Lower leg skin (tissue), 4 donors: ENCODE results near the gene SLC10A7. TPM values are rescaled to one million over a fixed set of nuclear protein-coding genes. Genes with fewer than 3 reads are reported as not detected.

Experiments
- DNase-seq, 2 donors: peaks; one replicate each; pipeline ENCODE4 v3.0.0-alpha.2; 2019; ENCODE audit warnings: low spot score in 2 of 2
- H3K4me3 ChIP-seq: fragments of 200-600 bp; sonication (generic); 2 replicates; pipeline ENCODE4 v1.5.1; 2017; ENCODE audit warnings: mild to moderate bottlenecking, low read depth; ENCODE audit not compliant: poor library complexity, severe bottlenecking
- CTCF ChIP-seq, 3 donors: fragments of 450-650 bp; IDR thresholded peaks; one replicate each; pipeline ENCODE4 v1.5.1; 2016; ENCODE audit warnings: antibody characterized with exemption in 3 of 3, mild to moderate bottlenecking in 3 of 3, moderate library complexity in 2 of 3
- POLR2A ChIP-seq, 2 donors: fragments of 450-650 bp; IDR thresholded peaks; one replicate each; pipeline ENCODE4 v1.6.1; 2016 to 2017; ENCODE audit warnings: antibody characterized with exemption in 2 of 2, mild to moderate bottlenecking in 1 of 2, moderate library complexity in 1 of 2
- WGBS, 2 donors: methylation state at CpG; one replicate each; pipeline ENCODE4 v1.1.5; 2018; 5-methylcytosine and 5-hydroxymethylcytosine counted together
- intact Hi-C: fragments of 100-400 bp; cut with DNase I; formaldehyde crosslinking; loops from one replicate; pipeline ENCODE4 v1.15.0; 2023; ENCODE audit warnings: low total_unique reads
- total RNA-seq, 4 donors: library from RNA; depleted of rRNA; stranded (reverse); fragments of >200 nt; gene quantifications; one replicate each; pipeline ENCODE4 v1.1.0, GENCODE V29; 2016

The SLC10A7 gene
- total RNA-seq, 4 donors from 2014 or later, result 5.5 to 11.0 (median 8.8) TPM

DNA sequence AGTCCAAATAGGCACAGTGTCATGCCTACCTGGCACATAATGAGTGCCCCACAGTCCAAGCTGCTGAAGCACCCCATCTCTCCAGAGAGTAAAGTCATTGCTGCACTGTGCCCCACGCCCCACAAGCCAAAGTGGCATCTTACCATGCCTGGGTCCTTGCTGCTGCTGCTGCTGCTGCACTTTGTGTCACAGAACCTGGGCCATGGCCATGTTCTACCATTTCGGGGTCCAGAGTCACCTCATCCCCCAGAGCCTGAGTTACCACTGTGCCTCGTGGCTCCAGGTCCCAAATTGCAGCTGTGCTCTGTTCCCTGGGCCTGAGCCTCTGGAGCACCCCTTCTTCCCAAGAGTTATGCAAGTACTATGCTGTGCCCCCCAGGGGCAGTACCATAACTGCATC lies 40.5 kb downstream of the SLC10A7 start:
- 97 to 100% methylated on average over 3 of the region's 3 CpGs for whole genome bisulfite sequencing, 2 donors
- no peak for TF ChIP-seq CTCF (IDR thresholded peaks at IDR 0.05)
- no peak for TF ChIP-seq POLR2A (IDR thresholded peaks at IDR 0.05)
- no peak for DNase-seq
- H3K4me3 ChIP-seq, result no peak overlapping the region
- intact Hi-C loops, result no loop called here

DNA sequence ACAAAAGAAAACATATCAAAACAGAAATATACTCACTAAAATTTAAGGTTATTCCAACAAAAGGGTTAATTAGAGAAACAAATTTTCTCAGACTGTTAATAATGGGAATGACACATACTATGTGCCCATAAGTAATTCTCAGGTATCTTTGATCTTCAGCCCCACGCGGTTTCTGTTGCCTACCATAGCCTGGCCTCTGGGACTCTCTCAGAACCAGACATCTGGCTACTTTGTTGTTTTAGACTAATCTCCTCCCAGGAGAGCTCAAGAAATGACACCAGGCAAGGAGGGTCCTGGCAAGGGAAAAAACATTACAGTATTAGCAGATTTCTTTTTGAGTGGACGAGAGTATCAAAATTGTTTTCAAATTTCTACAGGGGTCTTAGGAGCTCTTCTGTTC lies 43.7 kb downstream of the SLC10A7 start:
- TF ChIP-seq POLR2A (IDR thresholded peaks at IDR 0.05) (no peak), CTCF (IDR thresholded peaks at IDR 0.05) (no peak)
- intact Hi-C loops, result no loop called here
- H3K4me3 ChIP-seq, result no peak overlapping the region
- 49 to 53% methylated on average over 3 of the region's 3 CpGs for WGBS, 2 donors
- no peak for DNase-seq

- no peak overlapping the region for H3K4me3 ChIP-seq
- TF ChIP-seq POLR2A (IDR thresholded peaks at IDR 0.05), result no peak
- TF ChIP-seq CTCF (IDR thresholded peaks at IDR 0.05), result no peak
- WGBS, 2 donors, result 76 to 83% methylated on average over 2 of the region's 2 CpGs
- no peak for DNase-seq
- intact Hi-C loops, result no loop called here
Observed at GRCh38 chr4:146477054-146477453, 44.7 kb downstream of the SLC10A7 start.

DNA sequence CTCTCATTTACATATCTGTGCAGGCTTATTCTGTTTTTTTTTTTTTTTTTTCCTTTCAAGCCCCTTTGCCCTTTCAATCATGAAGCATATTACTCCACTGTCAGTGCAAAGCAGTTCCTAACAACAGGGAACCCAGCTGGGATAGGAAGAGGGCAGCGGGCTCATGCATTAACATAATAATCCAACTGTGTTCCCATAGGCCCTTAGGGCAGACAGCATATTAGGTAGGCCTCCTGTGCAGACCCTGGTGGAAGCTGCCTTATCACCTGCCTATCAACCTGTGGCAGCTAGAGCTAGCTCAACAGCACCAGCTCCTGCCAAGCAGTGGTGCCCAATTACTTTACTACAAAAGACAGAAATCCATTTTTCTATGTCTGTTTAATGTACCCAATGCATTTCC lies 49.3 kb downstream of the SLC10A7 start:
- TF ChIP-seq CTCF (IDR thresholded peaks at IDR 0.05), result no peak
- intact Hi-C loops, result no loop called here
- DNase-seq, result no peak
- 78 to 100% methylated on average over 1 of the region's 1 CpG for WGBS, 2 donors
- H3K4me3 ChIP-seq, result no peak overlapping the region

GRCh38 chr4:146470604-146471003 lies 51.1 kb downstream of the SLC10A7 start:
- intact Hi-C loops, result no loop called here
- no peak overlapping the region for H3K4me3 ChIP-seq
- no peak for TF ChIP-seq POLR2A (IDR thresholded peaks at IDR 0.05)
- no peak for TF ChIP-seq CTCF (IDR thresholded peaks at IDR 0.05)
- DNase-seq, result no peak

GRCh38 chr4:146469022-146469421 lies 52.7 kb downstream of the SLC10A7 start:
- TF ChIP-seq CTCF (IDR thresholded peaks at IDR 0.05) (no peak), POLR2A (IDR thresholded peaks at IDR 0.05) (no peak)
- no peak overlapping the region for H3K4me3 ChIP-seq
- intact Hi-C loops, result no loop called here
- WGBS, 2 donors, result 91 to 96% methylated on average over 1 of the region's 1 CpG
- DNase-seq, result no peak
